ENCODE results near the gene NECTIN1.

Gene NECTIN1

DNA sequence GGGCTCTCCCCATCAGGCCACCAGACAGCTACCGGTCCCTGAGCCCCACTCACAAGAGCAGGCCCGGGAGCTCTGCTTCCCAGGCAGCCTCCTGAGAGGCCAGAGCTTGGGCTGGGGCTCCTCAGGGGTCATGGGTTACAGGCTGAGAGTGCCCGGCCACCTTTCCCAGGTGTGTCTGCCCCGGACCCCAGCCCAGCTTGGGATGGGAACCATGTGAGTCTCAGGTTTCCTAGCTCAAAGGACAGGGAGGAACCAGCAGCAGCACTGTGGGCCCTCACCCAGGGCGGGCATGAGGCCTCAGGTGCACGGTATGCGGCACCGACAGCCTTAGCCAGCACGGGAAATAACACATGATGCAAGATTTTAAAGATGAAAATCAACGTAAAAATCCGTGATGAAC lies 90.1 kb downstream of the NECTIN1 start:
- Histone ChIP-seq H3K4me1 (ENCODE audit: control insufficient read depth, insufficient read depth, low read length) (no peaks in the 10 kb centered on the region), H3K27ac (ENCODE audit: low read length) (no peak overlapping the region), H3K27me3 (ENCODE audit: control insufficient read depth in 1 of 2, insufficient read depth in 2 of 2, low read length in 2 of 2) (peaks cover 0 to 3% of the 10 kb centered on the region in 2 donors), H3K36me3 (ENCODE audit: control insufficient read depth in 2 of 2, insufficient read depth in 2 of 2, low read length in 2 of 2) (no peaks in the 10 kb centered on the region), H3K9me3 (ENCODE audit: control insufficient read depth in 2 of 2, low read length in 2 of 2) (no peaks in the 10 kb centered on the region), H3K9ac (ENCODE audit: low read length in 2 of 2) (no peak overlapping the region), H3K4me3 (ENCODE audit: low read length in 2 of 2) (no peak overlapping the region)

DNA sequence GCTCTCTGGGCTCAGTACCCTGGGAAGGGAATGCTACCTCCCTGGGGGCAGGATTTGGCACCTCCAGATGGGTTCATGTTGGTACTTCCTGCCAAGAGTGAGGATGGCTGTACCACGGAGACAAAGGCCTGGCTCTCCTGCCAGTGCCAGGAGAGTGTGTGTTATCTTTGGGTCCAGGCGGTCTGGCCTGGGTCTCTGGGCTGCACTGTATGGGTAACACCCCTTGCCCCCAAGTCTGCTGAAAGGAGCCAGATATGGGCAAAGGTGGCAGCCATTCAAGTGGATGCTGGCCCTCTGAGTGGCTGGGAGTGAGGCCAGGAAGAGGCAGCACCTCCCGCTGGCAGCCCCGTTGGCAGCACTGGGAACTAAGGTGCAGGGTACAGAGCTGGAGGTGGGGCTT lies 91.5 kb downstream of the NECTIN1 start:
- Histone ChIP-seq H3K36me3 (ENCODE audit: control insufficient read depth in 2 of 2, insufficient read depth in 2 of 2, low read length in 2 of 2) (no peaks in the 10 kb centered on the region), H3K9me3 (ENCODE audit: control insufficient read depth in 2 of 2, low read length in 2 of 2) (peaks cover 0 to 4% of the 10 kb centered on the region in 2 donors), H3K4me3 (ENCODE audit: low read length in 2 of 2) (no peak overlapping the region), H3K9ac (ENCODE audit: low read length in 2 of 2) (no peak overlapping the region), H3K27ac (ENCODE audit: low read length) (no peak overlapping the region), H3K27me3 (ENCODE audit: control insufficient read depth in 1 of 2, insufficient read depth in 2 of 2, low read length in 2 of 2) (peaks cover 0 to 3% of the 10 kb centered on the region in 2 donors), H3K4me1 (ENCODE audit: control insufficient read depth, insufficient read depth, low read length) (no peaks in the 10 kb centered on the region)

DNA sequence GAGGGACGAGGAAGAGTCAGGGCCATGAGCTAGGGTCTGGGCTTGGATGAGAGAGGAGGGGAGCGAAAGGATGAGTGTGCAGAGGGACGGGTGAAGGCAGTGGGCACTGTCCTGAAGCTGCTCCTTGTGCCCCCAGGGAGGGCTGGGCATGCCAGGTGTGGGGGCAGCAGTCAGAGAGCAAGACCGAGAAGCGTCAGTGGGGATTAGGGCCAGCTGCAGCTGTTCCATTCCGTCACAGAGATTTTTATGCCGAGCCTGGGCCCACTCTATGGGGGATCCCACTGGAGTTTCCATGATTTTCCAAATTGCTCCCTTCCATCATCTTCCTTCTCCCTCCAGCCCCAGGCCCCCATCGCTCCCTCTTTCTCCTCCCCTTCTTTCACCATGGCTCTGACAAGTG lies 93.2 kb downstream of the NECTIN1 start:
- H3K27ac ChIP-seq (ENCODE audit: low read length), result no peak overlapping the region
- no peak overlapping the region for H3K9ac ChIP-seq (ENCODE audit: low read length in 2 of 2)
- H3K4me3 ChIP-seq (ENCODE audit: low read length in 2 of 2), result no peak overlapping the region
- H3K4me1 ChIP-seq (ENCODE audit: control insufficient read depth, insufficient read depth, low read length), result no peaks in the 10 kb centered on the region
- peaks cover 0 to 4% of the 10 kb centered on the region in 2 donors for H3K9me3 ChIP-seq (ENCODE audit: control insufficient read depth in 2 of 2, low read length in 2 of 2)
- H3K27me3 ChIP-seq (ENCODE audit: control insufficient read depth in 1 of 2, insufficient read depth in 2 of 2, low read length in 2 of 2), result peaks cover 0 to 3% of the 10 kb centered on the region in 2 donors
- H3K36me3 ChIP-seq (ENCODE audit: control insufficient read depth in 2 of 2, insufficient read depth in 2 of 2, low read length in 2 of 2), result no peaks in the 10 kb centered on the region

GRCh38 chr11:119635041-119635740 lies 93.8 kb downstream of the NECTIN1 start:
- Histone ChIP-seq H3K4me3 (ENCODE audit: low read length in 2 of 2) (no peak overlapping the region), H3K27me3 (ENCODE audit: control insufficient read depth in 1 of 2, insufficient read depth in 2 of 2, low read length in 2 of 2) (peaks cover 0 to 3% of the 10 kb centered on the region in 2 donors), H3K36me3 (ENCODE audit: control insufficient read depth in 2 of 2, insufficient read depth in 2 of 2, low read length in 2 of 2) (no peaks in the 10 kb centered on the region), H3K27ac (ENCODE audit: low read length) (no peak overlapping the region), H3K9ac (ENCODE audit: low read length in 2 of 2) (no peak overlapping the region), H3K4me1 (ENCODE audit: control insufficient read depth, insufficient read depth, low read length) (no peaks in the 10 kb centered on the region), H3K9me3 (ENCODE audit: control insufficient read depth in 2 of 2, low read length in 2 of 2) (peaks cover 0 to 4% of the 10 kb centered on the region in 2 donors)

- Histone ChIP-seq H3K27me3 (ENCODE audit: control insufficient read depth in 1 of 2, insufficient read depth in 2 of 2, low read length in 2 of 2) (peaks cover 0 to 3% of the 10 kb centered on the region in 2 donors), H3K27ac (ENCODE audit: low read length) (no peak overlapping the region), H3K4me3 (ENCODE audit: low read length in 2 of 2) (no peak overlapping the region), H3K9me3 (ENCODE audit: control insufficient read depth in 2 of 2, low read length in 2 of 2) (peaks cover 0 to 4% of the 10 kb centered on the region in 2 donors), H3K36me3 (ENCODE audit: control insufficient read depth in 2 of 2, insufficient read depth in 2 of 2, low read length in 2 of 2) (no peaks in the 10 kb centered on the region), H3K4me1 (ENCODE audit: control insufficient read depth, insufficient read depth, low read length) (no peaks in the 10 kb centered on the region), H3K9ac (ENCODE audit: low read length in 2 of 2) (no peak overlapping the region)
Observed at GRCh38 chr11:119634301-119634700, 94.7 kb downstream of the NECTIN1 start.

DNA sequence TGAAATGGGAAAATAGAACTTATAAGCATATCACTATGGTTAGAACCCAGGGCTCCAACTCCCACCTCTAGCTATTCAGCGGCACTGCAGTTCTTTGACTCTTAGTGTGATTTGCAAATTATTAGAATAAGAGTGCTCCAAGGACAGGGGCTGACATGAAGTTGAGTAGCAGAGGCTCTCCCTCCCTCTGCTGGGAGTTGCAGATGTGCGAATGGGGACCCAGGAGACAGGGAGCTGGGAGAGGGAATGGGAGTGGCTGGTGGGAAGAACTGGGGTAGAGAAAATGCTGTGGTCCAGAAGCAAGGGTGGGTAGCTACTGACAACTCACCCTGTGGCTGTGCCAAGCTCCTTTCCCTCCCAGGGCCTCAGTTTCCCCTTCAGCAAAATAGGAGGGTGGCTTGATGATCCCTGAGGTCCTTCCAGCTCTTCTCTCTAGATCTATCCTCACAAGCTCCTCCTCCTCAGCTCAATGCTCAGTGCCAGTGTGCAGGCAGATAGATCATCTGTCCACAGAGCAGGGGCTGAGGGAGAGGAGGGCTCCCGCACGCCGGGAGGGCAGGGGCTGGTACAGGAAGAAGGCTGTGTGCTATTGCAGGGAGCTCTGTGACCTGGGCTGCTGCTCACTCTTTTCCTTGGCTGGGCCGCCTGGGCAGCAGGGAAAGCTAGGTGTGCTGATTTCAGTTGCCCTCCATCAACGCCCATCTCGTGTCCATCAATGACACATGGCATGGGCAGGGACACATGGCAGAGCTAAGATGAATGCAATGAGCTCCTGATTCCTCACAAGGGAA lies 99.0 kb downstream of the NECTIN1 start:
- no peak overlapping the region for H3K27ac ChIP-seq (ENCODE audit: low read length)
- H3K9me3 ChIP-seq (ENCODE audit: control insufficient read depth in 2 of 2, low read length in 2 of 2), result peaks cover 0 to 4% of the 10 kb centered on the region in 2 donors
- no peaks in the 10 kb centered on the region for H3K27me3 ChIP-seq (ENCODE audit: control insufficient read depth in 1 of 2, insufficient read depth in 2 of 2, low read length in 2 of 2)
- no peaks in the 10 kb centered on the region for H3K36me3 ChIP-seq (ENCODE audit: control insufficient read depth in 2 of 2, insufficient read depth in 2 of 2, low read length in 2 of 2)
- H3K4me1 ChIP-seq (ENCODE audit: control insufficient read depth, insufficient read depth, low read length), result no peaks in the 10 kb centered on the region
- H3K4me3 ChIP-seq (ENCODE audit: low read length in 2 of 2), result no peak overlapping the region
- no peak overlapping the region for H3K9ac ChIP-seq (ENCODE audit: low read length in 2 of 2)

GRCh38 chr11:119629085-119629484 lies 99.9 kb downstream of the NECTIN1 start:
- Histone ChIP-seq H3K27ac (ENCODE audit: low read length) (no peak overlapping the region), H3K36me3 (ENCODE audit: control insufficient read depth in 2 of 2, insufficient read depth in 2 of 2, low read length in 2 of 2) (no peaks in the 10 kb centered on the region), H3K27me3 (ENCODE audit: control insufficient read depth in 1 of 2, insufficient read depth in 2 of 2, low read length in 2 of 2) (peaks cover 0 to 3% of the 10 kb centered on the region in 2 donors), H3K4me1 (ENCODE audit: control insufficient read depth, insufficient read depth, low read length) (no peaks in the 10 kb centered on the region), H3K9ac (ENCODE audit: low read length in 2 of 2) (no peak overlapping the region), H3K9me3 (ENCODE audit: control insufficient read depth in 2 of 2, low read length in 2 of 2) (peaks cover 0 to 4% of the 10 kb centered on the region in 2 donors), H3K4me3 (ENCODE audit: low read length in 2 of 2) (no peak overlapping the region)

- Histone ChIP-seq H3K4me1 (ENCODE audit: control insufficient read depth, insufficient read depth, low read length) (no peaks in the 10 kb centered on the region), H3K27ac (ENCODE audit: low read length) (no peak overlapping the region), H3K4me3 (ENCODE audit: low read length in 2 of 2) (no peak overlapping the region), H3K27me3 (ENCODE audit: control insufficient read depth in 1 of 2, insufficient read depth in 2 of 2, low read length in 2 of 2) (peaks cover 2 to 3% of the 10 kb centered on the region in 2 donors), H3K9me3 (ENCODE audit: control insufficient read depth in 2 of 2, low read length in 2 of 2) (no peaks in the 10 kb centered on the region), H3K36me3 (ENCODE audit: control insufficient read depth in 2 of 2, insufficient read depth in 2 of 2, low read length in 2 of 2) (no peaks in the 10 kb centered on the region), H3K9ac (ENCODE audit: low read length in 2 of 2) (no peak overlapping the region)
Observed at GRCh38 chr11:119627286-119627685, 101.7 kb downstream of the NECTIN1 start.

GRCh38 chr11:119626871-119627270 lies 102.1 kb downstream of the NECTIN1 start:
- Histone ChIP-seq H3K9ac (ENCODE audit: low read length in 2 of 2) (no peak overlapping the region), H3K27me3 (ENCODE audit: control insufficient read depth in 1 of 2, insufficient read depth in 2 of 2, low read length in 2 of 2) (peaks cover 2 to 3% of the 10 kb centered on the region in 2 donors), H3K27ac (ENCODE audit: low read length) (no peak overlapping the region), H3K4me1 (ENCODE audit: control insufficient read depth, insufficient read depth, low read length) (no peaks in the 10 kb centered on the region), H3K4me3 (ENCODE audit: low read length in 2 of 2) (no peak overlapping the region), H3K9me3 (ENCODE audit: control insufficient read depth in 2 of 2, low read length in 2 of 2) (no peaks in the 10 kb centered on the region), H3K36me3 (ENCODE audit: control insufficient read depth in 2 of 2, insufficient read depth in 2 of 2, low read length in 2 of 2) (no peaks in the 10 kb centered on the region)

GRCh38 chr11:119626197-119626841 lies 102.7 kb downstream of the NECTIN1 start:
- H3K27me3 ChIP-seq (ENCODE audit: control insufficient read depth in 1 of 2, insufficient read depth in 2 of 2, low read length in 2 of 2), result peaks cover 2 to 3% of the 10 kb centered on the region in 2 donors
- H3K27ac ChIP-seq (ENCODE audit: low read length), result no peak overlapping the region
- H3K9me3 ChIP-seq (ENCODE audit: control insufficient read depth in 2 of 2, low read length in 2 of 2), result no peaks in the 10 kb centered on the region
- H3K36me3 ChIP-seq (ENCODE audit: control insufficient read depth in 2 of 2, insufficient read depth in 2 of 2, low read length in 2 of 2), result no peaks in the 10 kb centered on the region
- H3K9ac ChIP-seq (ENCODE audit: low read length in 2 of 2), result no peak overlapping the region
- H3K4me1 ChIP-seq (ENCODE audit: control insufficient read depth, insufficient read depth, low read length), result no peaks in the 10 kb centered on the region
- no peak overlapping the region for H3K4me3 ChIP-seq (ENCODE audit: low read length in 2 of 2)

All from stomach smooth muscle (tissue), 2 donors.